ENCODE data around the gene LRRC2. TPM values are rescaled to one million over a fixed set of nuclear protein-coding genes. Genes with fewer than 3 reads are reported as not detected.

The LRRC2 gene
- total and polyA plus RNA-seq, 2 donors (not counting 3 experiments of a cell fraction or from before 2014, with no cell fraction given): 0.14 to 0.73 TPM

GRCh38 chr3:46561511-46561910, 4.6 kb downstream of the LRRC2 start:
- FAIRE-seq (no peak), DNase-seq (ENCODE audit: low read depth, low spot score) (no peak)
- Histone ChIP-seq H3K79me2 (ENCODE audit: control insufficient read depth, insufficient read depth, low read length) (no peaks in the 10 kb centered on the region), H2AFZ (ENCODE audit: low read depth, low read length) (no peak overlapping the region), H3K36me3 (ENCODE audit: control insufficient read depth in 2 of 2, extremely low read depth in 1 of 2, insufficient read depth in 2 of 2, low read length in 2 of 2) (no peaks in the 10 kb centered on the region), H3K9me1 (replicated peaks; ENCODE audit: control insufficient read depth, extremely low read depth, insufficient read depth, low read length) (no peaks in the 10 kb centered on the region), H3K9me3 (replicated peaks; ENCODE audit: control insufficient read depth, insufficient read depth, low read length) (no peaks in the 10 kb centered on the region), H4K20me1 (replicated peaks; ENCODE audit: control insufficient read depth, extremely low read depth, insufficient read depth, low read length) (no peaks in the 10 kb centered on the region), H3K9ac (replicated peaks; ENCODE audit: extremely low read depth, insufficient read depth, low read length) (no peak overlapping the region), H3K4me1 (ENCODE audit: control insufficient read depth, extremely low read depth, insufficient read depth, low read length) (peaks cover 23% of the 10 kb centered on the region), H3K27me3 (ENCODE audit: control insufficient read depth in 2 of 2, insufficient read depth in 2 of 2, low read length in 2 of 2) (peaks cover 0 to 3% of the 10 kb centered on the region in 2 experiments), H3K4me2 (ENCODE audit: insufficient read depth, low read length) (no peak overlapping the region), H3K4me3 (replicated peaks in 1 of 3; ENCODE audit: insufficient read depth in 1 of 3, low read depth in 1 of 3, low read length in 3 of 3) (no peak overlapping the region), H3K27ac (ENCODE audit: insufficient read depth, low read depth, low read length) (no peak overlapping the region)
- CTCF ChIA-PET: interaction anchor here (1.1 to 2.4 kb wide), 3 partner anchors 23 to 73 kb away, joined by 3 to 18 read pairs (median 4); no protein-coding TSS in a partner anchor
- POLR2A ChIA-PET: no interaction called here
- intact Hi-C loops (cut with micrococcal nuclease): no loop called here
- no TSS peak for BruUV-seq (replicated peaks)
- dilution Hi-C loops (cut with MboI; ENCODE audit: extremely low pct_ligation_motif_present, low sequenced_read_pairs): no loop called here
- TF ChIP-seq MYC (IDR thresholded peaks at IDR 0.05; ENCODE audit: low read depth, low read length) (no peak), EZH2 (IDR thresholded peaks at IDR 0.05; ENCODE audit: borderline replicate concordance, low read depth, low read length, severe bottlenecking) (no peak), MAX (IDR thresholded peaks at IDR 0.05; ENCODE audit: insufficient read depth, insufficient read length) (no peak), CTCF (IDR thresholded peaks at IDR 0.05; ENCODE audit: extremely low read depth in 1 of 2, insufficient read depth in 1 of 2, low read depth in 1 of 2, low read length in 2 of 2) (no peak), JUN (IDR thresholded peaks at IDR 0.05; ENCODE audit: borderline replicate concordance, insufficient read depth, insufficient read length, low read depth) (no peak), GATA2 (IDR thresholded peaks at IDR 0.05; ENCODE audit: insufficient read depth, insufficient read length, low read depth, low read length) (no peak), FOS (IDR thresholded peaks at IDR 0.05; ENCODE audit: borderline replicate concordance, insufficient read depth, low read length) (no peak), POLR2AphosphoS5 (IDR thresholded peaks at IDR 0.05; ENCODE audit: insufficient read depth, low read depth, low read length) (no peak), POLR2A (IDR thresholded peaks at IDR 0.05; ENCODE audit: low read depth, low read length) (no peak)
